HG03175 (cell line): ENCODE data around the gene ANKLE1.
"Not testable (repeated sequence)": the region's sequence is repeated elsewhere in the genome, so short reads cannot be mapped to it uniquely, and the experiment has no call there.

Experiments used
- ATAC-seq: cut with Tn5 transposase; IDR thresholded peaks from one replicate; pipeline ENCODE4 v1.9.1; 2021; ENCODE audit warnings: mild to moderate bottlenecking, moderate library complexity; ENCODE audit not compliant: unreplicated experiment

The ANKLE1 gene

DNA sequence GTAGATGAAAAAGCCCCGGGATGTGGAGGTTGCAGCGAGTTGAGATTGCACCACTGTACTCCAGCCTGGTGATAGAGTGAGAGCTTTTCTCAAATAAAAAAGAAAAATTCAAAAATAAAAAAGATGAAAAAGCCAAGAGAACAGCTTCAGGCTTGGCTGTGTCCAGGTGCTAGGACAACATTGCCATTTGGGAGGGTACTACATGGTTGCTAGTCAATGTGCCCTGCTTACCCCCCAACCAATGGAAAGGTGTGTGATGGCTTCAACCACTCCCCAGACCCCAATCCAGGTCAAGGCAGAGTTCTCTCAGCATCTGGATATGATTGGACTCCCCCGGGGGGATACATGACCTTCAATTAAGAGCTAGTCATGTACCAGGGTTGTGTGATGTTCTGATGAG, 2.3 kb upstream of the ANKLE1 start:
- ATAC-seq, result no peak

DNA sequence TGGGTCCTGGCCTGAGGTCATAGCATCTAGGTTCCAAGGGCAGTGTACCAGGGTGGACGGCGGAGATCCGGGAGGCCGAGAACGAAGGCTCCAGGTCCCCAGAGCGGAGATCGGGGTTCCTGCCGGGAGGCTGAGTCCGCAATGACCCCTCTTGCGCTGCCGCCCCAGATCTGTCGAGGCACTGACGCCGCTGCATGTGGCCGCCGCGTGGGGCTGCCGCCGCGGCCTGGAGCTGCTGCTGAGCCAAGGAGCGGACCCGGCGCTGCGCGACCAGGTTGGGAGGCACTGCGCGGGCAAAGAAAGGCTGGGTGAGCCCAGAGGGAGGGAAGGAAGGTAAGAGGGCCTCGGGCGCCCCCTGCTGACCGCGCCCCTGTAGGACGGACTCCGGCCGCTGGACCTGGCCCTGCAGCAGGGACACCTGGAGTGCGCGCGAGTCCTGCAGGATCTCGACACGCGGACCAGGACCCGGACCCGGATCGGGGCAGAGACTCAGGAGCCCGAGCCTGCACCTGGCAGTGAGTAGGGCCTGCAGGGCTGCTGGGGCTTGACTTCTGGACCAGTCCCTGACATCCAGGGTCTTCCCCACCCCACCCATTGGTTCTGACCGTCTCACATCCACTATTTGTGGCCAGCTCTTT, 906 bp downstream of the ANKLE1 start:
- ATAC-seq, result peak; percentile 64

DNA sequence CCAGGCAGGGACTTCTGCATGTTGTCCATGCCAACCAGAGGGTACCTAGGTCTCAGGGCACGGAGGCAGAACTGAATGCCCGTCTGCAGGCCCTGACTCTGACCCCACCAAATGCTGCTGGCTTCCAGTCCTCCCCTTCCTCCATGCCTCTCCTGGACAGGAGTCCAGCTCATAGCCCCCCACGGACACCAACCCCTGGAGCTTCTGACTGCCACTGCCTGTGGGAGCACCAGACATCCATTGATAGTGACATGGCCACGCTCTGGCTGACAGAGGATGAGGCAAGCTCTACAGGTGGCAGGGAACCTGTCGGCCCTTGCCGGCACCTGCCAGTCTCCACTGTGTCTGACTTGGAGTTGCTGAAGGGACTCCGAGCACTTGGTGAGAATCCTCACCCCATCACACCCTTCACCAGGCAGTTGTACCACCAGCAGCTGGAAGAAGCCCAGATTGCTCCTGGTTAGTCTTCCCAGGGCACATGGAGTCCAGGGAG, 1.8 kb downstream of the ANKLE1 start:
- ATAC-seq, result no peak

DNA sequence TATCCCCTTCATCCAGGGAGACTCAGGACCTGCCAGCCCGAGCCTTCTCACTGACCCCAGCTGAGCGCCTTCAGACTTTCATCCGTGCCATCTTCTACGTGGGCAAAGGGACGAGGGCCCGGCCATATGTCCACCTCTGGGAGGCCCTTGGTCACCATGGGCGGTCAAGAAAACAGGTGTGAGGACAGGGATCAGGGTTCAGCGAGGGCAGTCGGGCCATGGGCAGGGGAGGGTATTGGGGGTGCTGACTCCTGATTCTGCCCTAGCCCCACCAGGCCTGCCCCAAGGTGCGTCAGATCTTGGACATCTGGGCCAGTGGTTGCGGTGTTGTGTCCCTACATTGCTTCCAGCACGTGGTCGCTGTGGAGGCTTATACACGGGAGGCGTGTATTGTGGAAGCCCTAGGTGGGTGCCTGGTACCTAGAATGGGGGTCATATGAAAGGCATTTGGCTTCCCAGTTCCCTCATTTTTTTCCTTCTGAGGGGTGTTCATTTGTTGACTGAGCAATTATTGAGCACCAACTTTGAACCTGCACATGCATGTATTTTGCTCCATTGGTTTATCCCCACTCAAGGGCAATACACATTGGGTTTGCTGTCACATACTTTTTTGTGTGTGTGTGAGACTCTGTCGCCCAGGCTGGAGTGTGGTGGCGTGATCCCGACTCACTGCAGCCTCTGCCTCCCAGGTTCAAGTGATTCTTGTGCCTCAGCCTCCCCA, 3.9 kb downstream of the ANKLE1 start:
- ATAC-seq, result no peak

DNA sequence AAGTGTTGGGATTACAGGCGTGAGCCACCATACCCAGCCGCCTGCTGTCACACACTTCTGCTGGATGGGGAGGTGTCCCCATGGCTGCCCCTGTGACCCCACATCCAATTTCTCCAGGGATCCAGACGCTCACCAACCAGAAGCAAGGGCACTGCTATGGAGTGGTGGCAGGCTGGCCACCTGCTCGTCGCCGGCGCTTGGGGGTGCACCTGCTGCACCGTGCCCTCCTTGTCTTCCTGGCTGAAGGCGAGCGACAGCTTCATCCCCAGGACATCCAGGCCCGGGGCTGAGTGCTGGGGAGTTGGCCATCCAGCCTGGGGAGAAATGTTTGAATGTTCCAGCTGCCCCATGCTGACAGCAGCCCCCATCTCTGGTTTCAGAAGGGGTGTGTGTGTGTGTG, 4.6 kb downstream of the ANKLE1 start:
- ATAC-seq, result no peak

GRCh38 chr19:17286752-17287151, 5.1 kb downstream of the ANKLE1 start:
- no peak for ATAC-seq

GRCh38 chr19:17289489-17289888, 7.8 kb downstream of the ANKLE1 start:
- no peak for ATAC-seq

- ATAC-seq, result peak; percentile 85
Observed at GRCh38 chr19:17292301-17293074, 10.8 kb downstream of the ANKLE1 start.

- ATAC-seq, result no peak
Observed at GRCh38 chr19:17293605-17294004, 11.9 kb downstream of the ANKLE1 start.

DNA sequence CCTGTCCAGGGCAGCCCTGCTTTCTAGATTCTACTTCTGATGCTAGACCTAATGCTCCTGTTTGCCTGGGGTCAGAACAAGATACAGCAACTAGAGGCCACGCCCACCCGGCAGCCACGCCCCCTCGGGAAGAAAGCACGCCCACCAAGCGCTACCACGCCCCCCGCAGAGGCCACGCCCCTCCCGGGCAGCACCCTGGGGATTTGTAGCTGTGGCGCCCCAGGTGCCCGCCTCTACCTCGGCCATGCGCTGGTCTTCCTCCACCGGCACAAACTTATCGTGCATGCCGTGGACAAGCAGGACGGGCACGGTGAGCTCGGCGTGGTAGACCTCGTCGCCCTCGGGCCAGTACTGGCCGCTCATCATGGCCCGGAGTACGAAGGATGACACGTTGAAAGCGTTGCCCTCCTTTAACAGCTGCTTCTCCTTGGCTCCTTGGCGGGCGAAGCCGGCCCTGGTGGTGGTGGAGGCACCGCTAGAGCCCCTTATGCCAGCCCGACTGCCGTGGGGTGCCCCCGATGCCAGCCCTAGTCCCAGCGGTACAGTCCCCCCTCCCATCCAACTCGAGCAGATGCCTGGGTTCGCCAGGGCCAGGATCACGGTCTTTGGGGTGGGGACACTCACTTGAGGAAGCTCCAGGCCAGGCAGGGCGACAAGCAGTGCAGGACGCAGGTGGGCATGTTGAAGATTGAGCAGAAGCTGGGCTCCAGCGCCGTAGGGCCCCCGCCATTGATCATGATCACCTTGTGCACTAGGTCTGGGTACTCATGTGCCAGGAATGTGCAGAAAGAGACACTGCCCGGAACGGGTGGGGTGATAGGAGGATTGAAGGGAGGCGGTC, 12.6 kb downstream of the ANKLE1 start:
- no peak for ATAC-seq

DNA sequence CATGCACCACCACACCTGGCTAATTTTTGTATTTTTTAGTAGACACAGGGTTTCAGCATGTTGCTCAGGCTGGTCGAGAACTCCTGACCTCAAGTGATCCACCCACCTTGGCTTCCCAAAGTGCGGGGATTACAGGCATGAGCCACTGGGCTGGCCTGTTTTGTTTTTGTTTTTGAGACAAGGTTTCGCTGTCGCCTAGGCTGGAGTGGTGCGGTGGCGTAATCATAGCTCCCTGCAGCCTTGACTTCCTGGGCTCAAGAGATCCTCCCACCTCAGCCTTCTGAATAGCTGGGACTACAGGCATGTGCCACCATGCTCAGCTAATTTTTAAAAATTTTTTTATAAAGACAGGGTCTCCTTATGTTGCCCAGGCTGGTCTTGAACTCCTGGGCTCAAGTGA, 13.8 kb downstream of the ANKLE1 start:
- not testable (repeated sequence) for ATAC-seq

DNA sequence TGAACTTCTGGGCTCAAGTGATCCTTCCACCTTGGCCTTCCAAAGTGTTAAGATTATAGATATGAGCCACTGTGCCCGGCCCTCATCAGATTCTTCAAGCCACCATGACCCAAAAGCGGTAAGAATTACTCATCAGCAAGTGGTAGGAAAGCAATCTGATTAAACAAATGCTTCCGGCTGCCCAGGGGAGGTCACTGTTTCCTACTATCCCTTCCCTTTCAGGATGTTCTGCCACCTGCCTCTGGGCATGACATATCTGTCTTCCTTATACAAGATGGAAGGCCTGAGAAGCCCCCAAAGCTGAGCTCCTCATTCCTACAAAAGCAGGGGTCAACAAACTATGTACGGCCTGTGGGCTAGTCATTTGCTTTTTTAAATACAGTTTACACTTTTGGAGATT, 14.6 kb downstream of the ANKLE1 start:
- ATAC-seq, result no peak

GRCh38 chr19:17296976-17297375, 15.3 kb downstream of the ANKLE1 start:
- no peak for ATAC-seq

- ATAC-seq, result no peak
Observed at GRCh38 chr19:17300992-17301619, 19.4 kb downstream of the ANKLE1 start.

- ATAC-seq, result no peak
Observed at GRCh38 chr19:17302391-17303166, 20.9 kb downstream of the ANKLE1 start.

DNA sequence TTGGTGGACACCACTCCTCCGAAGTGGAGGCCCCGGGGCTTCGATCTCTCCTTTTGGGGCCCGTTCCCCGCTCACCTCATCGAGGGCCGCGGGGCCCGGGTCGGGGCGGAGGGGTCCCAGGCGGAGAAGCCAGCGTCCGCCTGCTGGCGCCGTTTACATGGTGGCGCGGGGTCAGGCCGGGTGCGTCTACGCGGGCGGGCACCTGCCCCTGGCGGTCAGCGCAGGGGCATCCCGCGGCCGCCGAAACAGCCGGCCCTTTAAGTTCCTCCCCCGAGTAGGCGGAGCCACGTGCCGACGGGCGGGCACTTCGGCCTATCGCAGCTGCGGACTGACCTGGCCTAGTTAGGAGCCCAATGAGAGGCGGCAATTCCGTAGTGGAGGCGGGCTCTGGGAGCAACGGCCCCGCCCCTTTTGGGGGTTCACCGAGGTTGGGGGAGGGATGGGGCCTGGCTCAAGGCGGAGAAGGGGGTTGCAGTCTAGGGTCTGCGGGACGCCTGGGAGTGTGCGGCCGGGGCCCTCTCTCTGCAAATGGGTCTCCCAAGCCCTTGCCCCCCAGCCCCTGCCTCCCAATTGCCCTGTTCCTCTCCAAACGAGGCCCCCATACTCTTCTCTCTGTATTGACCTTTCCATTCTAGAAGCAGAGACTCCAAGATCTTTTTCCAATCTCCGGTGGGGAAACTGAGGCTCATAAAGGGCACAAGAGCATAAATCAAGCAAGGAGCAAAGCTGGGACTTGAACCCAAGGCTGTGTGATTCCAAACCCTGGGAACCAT, 21.7 kb downstream of the ANKLE1 start, which contains the start of gene ABHD8:
TSS of gene ABHD8 (minus strand) at position 259 of the 773 bp plus-strand sequence. CDS start 1,809 bp downstream, outside the sequence.
- ATAC-seq, result peak; percentile 71

DNA sequence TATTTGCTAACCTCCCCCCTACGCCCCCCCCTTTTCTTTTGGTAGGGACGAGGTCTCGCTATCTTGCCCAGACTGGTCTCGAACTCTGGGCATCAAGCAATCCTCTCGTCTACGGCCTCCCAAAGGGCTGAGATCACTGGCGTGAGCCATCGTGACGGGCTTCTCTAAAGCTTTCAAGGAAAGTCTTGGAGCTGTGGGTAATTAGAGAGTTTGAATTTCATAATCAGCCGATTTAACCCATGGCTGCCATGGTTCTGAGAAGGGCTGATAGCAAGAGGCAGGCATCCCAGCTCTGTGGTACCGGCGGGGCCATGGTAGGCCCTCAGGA, 22.2 kb downstream of the ANKLE1 start:
- no peak for ATAC-seq

- no peak for ATAC-seq
Observed at GRCh38 chr19:17304386-17305215, 22.9 kb downstream of the ANKLE1 start.
